Vagina (tissue), 2 donors: ENCODE measurements around the gene DNAJC25. TPM values are rescaled to one million over a fixed set of nuclear protein-coding genes. Genes with fewer than 3 reads are reported as not detected.

Source experiments
- DNase-seq, 2 donors: peaks; one replicate each; pipeline ENCODE4 v3.0.0-alpha.2; 2017; ENCODE audit errors: extremely low spot score in 2 of 2
- H3K27ac ChIP-seq: fragments of 200-600 bp; sonication (generic); one replicate; pipeline ENCODE4 v1.5.1; 2019
- H3K27me3 ChIP-seq: fragments of 200-600 bp; sonication (generic); one replicate; pipeline ENCODE4 v1.5.1; 2019
- H3K36me3 ChIP-seq, 2 donors: fragments of 200-600 bp; sonication (generic); one replicate each; pipeline ENCODE4 v1.5.1; 2017 to 2019
- H3K4me1 ChIP-seq: fragments of 200-600 bp; sonication (generic); one replicate; pipeline ENCODE4 v1.5.1; 2019
- H3K4me3 ChIP-seq, 2 donors: fragments of 200-600 bp; sonication (generic); 1 replicate in 1 of 2; 2 replicates in 1 of 2; pipeline ENCODE4 v1.5.1; 2016 to 2019
- H3K9me3 ChIP-seq: fragments of 200-600 bp; sonication (generic); one replicate; pipeline ENCODE4 v1.5.1; 2019
- POLR2A ChIP-seq, 2 donors: fragments of 450-650 bp; IDR thresholded peaks; one replicate each; pipeline ENCODE4 v1.6.1; 2017; ENCODE audit warnings: antibody characterized with exemption in 2 of 2, mild to moderate bottlenecking in 2 of 2, moderate library complexity in 2 of 2
- POLR2AphosphoS5 ChIP-seq, 2 donors: sonication (generic); formaldehyde crosslinking; IDR thresholded peaks; one replicate each; pipeline ENCODE4 v1.9.0; 2017; ENCODE audit warnings: antibody characterized with exemption in 2 of 2, mild to moderate bottlenecking in 2 of 2, low read depth in 1 of 2; ENCODE audit not compliant: insufficient read depth in 1 of 2
- intact Hi-C: fragments of 100-400 bp; cut with DNase I; formaldehyde crosslinking; loops from one replicate; pipeline ENCODE4 v1.15.1; 2023
- total RNA-seq: library from RNA; depleted of rRNA; stranded (reverse); fragments of >200 nt; gene quantifications from one replicate; pipeline ENCODE4 v1.2.3, GENCODE V29; 2016
- TF ChIP-seq, protein P1 (sequence below), 3 experiments: fragments of 450-650 bp in 2 of 3; fragments of 200-600 bp in 1 of 3; sonication (generic) in 1 of 3; IDR thresholded peaks; one replicate each; pipeline ENCODE4 v1.5.1; 2017 to 2019; ENCODE audit warnings: antibody characterized with exemption in 3 of 3, mild to moderate bottlenecking in 2 of 3, moderate library complexity in 2 of 3

DNAJC25 gene
- total RNA-seq, 1 donor from 2014 or later: 6.1 TPM

DNA sequence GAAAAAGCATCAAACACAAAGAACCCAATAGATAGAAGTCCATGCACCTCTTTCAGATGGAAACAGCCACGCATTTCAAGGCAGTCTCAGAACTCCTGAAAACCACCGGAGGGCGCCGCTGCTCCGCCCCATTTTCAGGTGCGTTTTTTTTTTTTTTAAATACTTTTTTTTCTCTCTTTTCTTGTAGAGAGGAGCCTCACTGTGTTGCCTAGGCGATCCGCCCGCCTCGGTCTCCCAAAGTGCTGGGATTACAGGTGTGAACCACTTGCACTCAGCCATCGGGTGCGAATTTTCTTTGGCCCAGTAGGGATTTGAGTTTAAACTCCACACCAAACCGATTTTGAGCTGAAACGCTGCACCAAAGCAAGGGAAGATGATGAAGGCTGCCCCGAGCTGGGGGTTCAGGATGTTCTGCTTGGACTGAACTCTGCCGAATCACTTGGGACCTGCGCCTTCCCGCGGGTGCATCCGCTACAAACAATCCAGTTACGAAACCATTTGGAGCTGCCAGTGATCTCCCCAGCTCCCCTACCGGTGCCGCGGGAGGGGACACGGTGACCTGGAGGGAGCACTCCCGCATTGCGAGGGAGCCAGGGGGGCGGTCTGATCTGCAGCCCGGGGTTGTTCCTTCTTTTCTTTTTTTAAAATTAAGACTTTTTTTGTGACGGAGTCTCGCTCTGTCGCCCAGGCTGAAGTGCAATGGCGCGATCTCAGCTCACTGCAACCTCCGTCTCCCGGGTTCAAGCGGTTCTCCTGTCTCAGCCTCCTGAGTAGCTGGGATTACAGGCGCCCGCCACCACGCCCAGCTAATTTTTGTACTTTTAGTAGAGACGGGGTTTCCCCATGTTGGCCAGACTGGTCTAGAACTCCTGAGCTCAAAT is 33.0 kb upstream of the DNAJC25 start:
- TF ChIP-seq, protein P1, sequence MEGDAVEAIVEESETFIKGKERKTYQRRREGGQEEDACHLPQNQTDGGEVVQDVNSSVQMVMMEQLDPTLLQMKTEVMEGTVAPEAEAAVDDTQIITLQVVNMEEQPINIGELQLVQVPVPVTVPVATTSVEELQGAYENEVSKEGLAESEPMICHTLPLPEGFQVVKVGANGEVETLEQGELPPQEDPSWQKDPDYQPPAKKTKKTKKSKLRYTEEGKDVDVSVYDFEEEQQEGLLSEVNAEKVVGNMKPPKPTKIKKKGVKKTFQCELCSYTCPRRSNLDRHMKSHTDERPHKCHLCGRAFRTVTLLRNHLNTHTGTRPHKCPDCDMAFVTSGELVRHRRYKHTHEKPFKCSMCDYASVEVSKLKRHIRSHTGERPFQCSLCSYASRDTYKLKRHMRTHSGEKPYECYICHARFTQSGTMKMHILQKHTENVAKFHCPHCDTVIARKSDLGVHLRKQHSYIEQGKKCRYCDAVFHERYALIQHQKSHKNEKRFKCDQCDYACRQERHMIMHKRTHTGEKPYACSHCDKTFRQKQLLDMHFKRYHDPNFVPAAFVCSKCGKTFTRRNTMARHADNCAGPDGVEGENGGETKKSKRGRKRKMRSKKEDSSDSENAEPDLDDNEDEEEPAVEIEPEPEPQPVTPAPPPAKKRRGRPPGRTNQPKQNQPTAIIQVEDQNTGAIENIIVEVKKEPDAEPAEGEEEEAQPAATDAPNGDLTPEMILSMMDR (IDR thresholded peaks at IDR 0.05): peak; percentile 26 to 80 (median 28)
- TF ChIP-seq POLR2AphosphoS5 (IDR thresholded peaks at IDR 0.05; ENCODE audit: insufficient read depth in 1 of 2, low read depth in 1 of 2) (peak in 1 of 2 donors; percentile 75), POLR2A (IDR thresholded peaks at IDR 0.05) (no peak)
- Histone ChIP-seq H3K27ac (peak overlapping the region; percentile 84), H3K4me1 (no peaks in the 10 kb centered on the region), H3K4me3 (peak overlapping the region; percentile 74 to 86), H3K9me3 (no peaks in the 10 kb centered on the region), H3K36me3 (peaks cover 0 to 9% of the 10 kb centered on the region in 2 donors), H3K27me3 (no peaks in the 10 kb centered on the region)
- intact Hi-C loops: no loop called here
- DNase-seq: peak in 1 of 2 donors; percentile 91

DNA sequence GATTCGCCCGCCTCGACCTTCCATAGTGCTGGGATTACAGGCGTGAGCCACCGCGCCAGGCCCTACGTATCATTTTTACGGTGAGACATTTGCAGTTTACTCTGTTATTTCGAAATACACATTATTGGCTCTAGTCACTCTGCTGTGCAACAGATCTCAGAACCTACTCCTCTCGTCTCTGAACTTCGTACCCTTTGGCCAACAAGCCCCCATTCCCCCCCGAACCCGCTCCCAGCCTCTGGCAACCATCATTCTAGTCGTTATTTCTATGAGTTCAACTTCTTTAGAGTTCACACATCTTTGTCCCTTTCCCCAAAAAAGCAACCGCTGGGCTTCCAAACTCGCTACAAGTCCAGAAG is 32.4 kb upstream of the DNAJC25 start:
- intact Hi-C loops: no loop called here
- Histone ChIP-seq H3K27ac (peak overlapping the region; percentile 84), H3K4me3 (peak overlapping the region; percentile 74 to 86), H3K9me3 (no peaks in the 10 kb centered on the region), H3K27me3 (no peaks in the 10 kb centered on the region), H3K36me3 (peaks cover 0 to 9% of the 10 kb centered on the region in 2 donors), H3K4me1 (no peaks in the 10 kb centered on the region)
- DNase-seq: peak in 1 of 2 donors; percentile 88
- TF ChIP-seq POLR2AphosphoS5 (IDR thresholded peaks at IDR 0.05; ENCODE audit: insufficient read depth in 1 of 2, low read depth in 1 of 2): no peak
- TF ChIP-seq POLR2A (IDR thresholded peaks at IDR 0.05): no peak
- TF ChIP-seq, protein P1 (IDR thresholded peaks at IDR 0.05): no peak

DNA sequence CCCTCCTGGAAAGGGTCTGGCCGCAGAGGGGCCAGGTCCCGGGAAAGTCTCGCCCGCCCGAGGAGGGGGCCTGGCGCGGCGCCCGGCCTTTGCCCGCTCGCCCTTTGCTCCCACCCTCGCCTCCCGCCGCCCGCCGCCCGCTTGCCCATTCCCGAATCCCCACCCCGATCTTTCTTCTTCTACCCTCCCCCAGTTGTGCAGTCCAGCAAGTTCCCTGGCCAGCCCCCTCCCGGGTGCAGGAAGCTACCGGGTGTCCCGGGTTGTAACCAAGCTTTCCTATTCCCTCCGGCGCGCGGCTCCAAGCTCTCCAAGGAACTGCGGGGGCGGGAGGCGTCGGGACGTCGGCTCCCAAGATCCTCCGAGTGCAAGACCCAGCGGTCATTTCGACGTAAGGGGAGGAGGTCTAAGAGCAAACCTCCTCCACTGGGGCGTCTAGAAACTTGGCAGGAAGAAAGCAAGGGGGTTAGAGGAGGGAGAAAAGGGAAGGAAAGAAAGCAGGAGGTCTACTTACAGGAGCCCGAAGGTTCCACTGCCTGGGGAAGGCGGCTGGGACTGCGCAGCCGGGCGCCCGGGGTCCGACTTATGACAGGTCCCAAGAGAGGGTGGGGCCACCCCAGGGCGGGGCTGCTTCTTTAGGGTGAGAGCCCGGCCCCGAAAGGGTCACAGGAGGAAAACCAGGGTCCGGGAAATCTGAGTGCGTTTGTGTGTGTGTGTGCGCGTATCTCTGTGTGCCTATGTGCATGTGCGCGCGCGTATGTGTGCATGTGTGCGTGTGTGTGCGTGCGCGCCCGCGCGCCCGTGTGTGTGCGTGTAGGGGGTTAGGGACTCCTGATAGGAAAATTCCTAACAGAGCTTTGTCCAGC is 31.8 kb upstream of the DNAJC25 start, which contains the start of gene PTGR1:
PTGR1 (minus strand) TSS at position 556 of the 863 bp plus-strand sequence. CDS start 2,225 bp downstream, outside the sequence.
- Histone ChIP-seq H3K27me3 (no peaks in the 10 kb centered on the region), H3K9me3 (no peaks in the 10 kb centered on the region), H3K4me1 (no peaks in the 10 kb centered on the region), H3K36me3 (peaks cover 0 to 9% of the 10 kb centered on the region in 2 donors), H3K27ac (peak within 1 kb of the TSS; percentile 84), H3K4me3 (peak within 1 kb of the TSS; percentile 74 to 86)
- intact Hi-C loops: no loop called here
- DNase-seq: peak in 1 of 2 donors; percentile 93
- TF ChIP-seq POLR2AphosphoS5 (IDR thresholded peaks at IDR 0.05; ENCODE audit: insufficient read depth in 1 of 2, low read depth in 1 of 2) (peak in 1 of 2 donors; percentile 83), POLR2A (IDR thresholded peaks at IDR 0.05) (peak in 1 of 2 donors; percentile 17)
- TF ChIP-seq, protein P1 (IDR thresholded peaks at IDR 0.05): no peak

DNA sequence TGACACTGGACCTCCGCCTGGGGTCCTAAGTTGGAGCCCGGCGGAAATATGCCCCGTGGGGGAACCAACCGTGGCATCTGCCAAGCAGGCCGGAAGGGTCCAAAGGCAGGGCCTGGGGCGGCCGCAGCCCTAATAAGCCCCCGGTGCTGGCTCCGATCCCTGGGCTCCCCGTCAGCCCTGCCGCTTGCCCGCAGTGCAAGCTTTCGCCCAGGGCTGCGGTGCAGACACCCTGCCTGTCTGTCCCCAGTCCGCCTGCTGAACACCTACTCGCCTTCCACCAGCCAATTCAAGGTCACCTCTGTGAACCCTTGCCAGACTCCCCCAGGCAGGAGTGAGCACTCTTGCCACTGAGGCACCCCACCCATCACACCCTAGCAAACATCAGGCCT is 31.2 kb upstream of the DNAJC25 start:
- intact Hi-C loops: no loop called here
- Histone ChIP-seq H3K9me3 (no peaks in the 10 kb centered on the region), H3K27me3 (no peaks in the 10 kb centered on the region), H3K4me3 (peak overlapping the region; percentile 74 to 86), H3K36me3 (peaks cover 0 to 9% of the 10 kb centered on the region in 2 donors), H3K27ac (peak overlapping the region; percentile 84), H3K4me1 (no peaks in the 10 kb centered on the region)
- TF ChIP-seq POLR2A (IDR thresholded peaks at IDR 0.05) (no peak), POLR2AphosphoS5 (IDR thresholded peaks at IDR 0.05; ENCODE audit: insufficient read depth in 1 of 2, low read depth in 1 of 2) (no peak)
- TF ChIP-seq, protein P1 (IDR thresholded peaks at IDR 0.05): no peak
- no peak for DNase-seq
